Activated CD4-positive, alpha-beta T cell treated with anti-CD3 and anti-CD28 coated beads, Interleukin-2, amount 10 ng/mL, durations not matched to agents 24 days and 14 days (primary cell): ENCODE data around the gene PRKN. TPM values are rescaled to one million over a fixed set of nuclear protein-coding genes. Genes with fewer than 3 reads are reported as not detected.
A peak's percentile ranks its signal among the peaks of the same experiment; 100 is the strongest.

Experiments
- DNase-seq: peaks from one replicate; pipeline ENCODE4 v3.0.0; 2022
- H3K27ac Mint-ChIP-seq: one replicate; pipeline ENCODE4 v1.8.0; 2022; ENCODE audit warnings: mild to moderate bottlenecking, mixed read lengths
- H3K27me3 Mint-ChIP-seq: one replicate; pipeline ENCODE4 v1.8.0; 2022; ENCODE audit warnings: mixed read lengths
- H3K36me3 Mint-ChIP-seq: one replicate; pipeline ENCODE4 v1.8.0; 2022; ENCODE audit warnings: low read depth, mild to moderate bottlenecking, mixed read lengths
- H3K4me1 Mint-ChIP-seq: one replicate; pipeline ENCODE4 v1.8.0; 2021; ENCODE audit warnings: mixed read lengths
- H3K4me3 Mint-ChIP-seq: one replicate; pipeline ENCODE4 v1.8.0; 2022; ENCODE audit warnings: mild to moderate bottlenecking, moderate library complexity, mixed read lengths
- H3K9me3 Mint-ChIP-seq: one replicate; pipeline ENCODE4 v1.8.0; 2021; ENCODE audit warnings: mixed read lengths
- intact Hi-C: fragments of 100-400 bp; cut with micrococcal nuclease; formaldehyde crosslinking; loops from one replicate; pipeline ENCODE4 v1.15.1; 2023
- total RNA-seq: library from RNA; stranded (reverse); gene quantifications from 2 replicates; pipeline ENCODE4 v1.2.3, GENCODE V29; 2022

PRKN gene
- total RNA-seq, 1 donor from 2014 or later: not detected

- intact Hi-C loops: no loop called here
- no peak overlapping the region for H3K4me3 Mint-ChIP-seq
- DNase-seq: no peak
- no peaks in the 10 kb centered on the region for H3K27me3 Mint-ChIP-seq
- no peaks in the 10 kb centered on the region for H3K4me1 Mint-ChIP-seq
- no peak overlapping the region for H3K27ac Mint-ChIP-seq
- no peaks in the 10 kb centered on the region for H3K36me3 Mint-ChIP-seq
- H3K9me3 Mint-ChIP-seq: no peaks in the 10 kb centered on the region
Measured at GRCh38 chr6:162491637-162492036, 235.9 kb downstream of the PRKN start.

GRCh38 chr6:162489101-162489976, 238.2 kb downstream of the PRKN start:
- DNase-seq: no peak
- no peaks in the 10 kb centered on the region for H3K36me3 Mint-ChIP-seq
- H3K27ac Mint-ChIP-seq: no peak overlapping the region
- H3K4me3 Mint-ChIP-seq: no peak overlapping the region
- no peaks in the 10 kb centered on the region for H3K4me1 Mint-ChIP-seq
- no peaks in the 10 kb centered on the region for H3K27me3 Mint-ChIP-seq
- intact Hi-C loops: no loop called here
- H3K9me3 Mint-ChIP-seq: no peaks in the 10 kb centered on the region

GRCh38 chr6:162488444-162488843, 239.1 kb downstream of the PRKN start:
- Mint-ChIP-seq H3K4me1 (no peaks in the 10 kb centered on the region), H3K27ac (no peak overlapping the region), H3K27me3 (no peaks in the 10 kb centered on the region), H3K4me3 (no peak overlapping the region), H3K36me3 (no peaks in the 10 kb centered on the region), H3K9me3 (no peaks in the 10 kb centered on the region)
- intact Hi-C loops: no loop called here
- DNase-seq: no peak

GRCh38 chr6:162485464-162485863, 242.1 kb downstream of the PRKN start:
- Mint-ChIP-seq H3K36me3 (no peaks in the 10 kb centered on the region), H3K4me3 (no peak overlapping the region), H3K9me3 (no peaks in the 10 kb centered on the region), H3K4me1 (no peaks in the 10 kb centered on the region), H3K27ac (no peak overlapping the region), H3K27me3 (no peaks in the 10 kb centered on the region)
- DNase-seq: no peak
- intact Hi-C loops: no loop called here

GRCh38 chr6:162481938-162482337, 245.6 kb downstream of the PRKN start:
- no peaks in the 10 kb centered on the region for H3K27me3 Mint-ChIP-seq
- intact Hi-C loops: no loop called here
- H3K4me3 Mint-ChIP-seq: no peak overlapping the region
- no peak overlapping the region for H3K27ac Mint-ChIP-seq
- no peaks in the 10 kb centered on the region for H3K9me3 Mint-ChIP-seq
- no peaks in the 10 kb centered on the region for H3K4me1 Mint-ChIP-seq
- H3K36me3 Mint-ChIP-seq: no peaks in the 10 kb centered on the region
- DNase-seq: no peak

- DNase-seq: no peak
- H3K27me3 Mint-ChIP-seq: no peaks in the 10 kb centered on the region
- intact Hi-C loops: no loop called here
- H3K9me3 Mint-ChIP-seq: no peaks in the 10 kb centered on the region
- no peak overlapping the region for H3K4me3 Mint-ChIP-seq
- H3K36me3 Mint-ChIP-seq: no peaks in the 10 kb centered on the region
- no peak overlapping the region for H3K27ac Mint-ChIP-seq
- H3K4me1 Mint-ChIP-seq: no peaks in the 10 kb centered on the region
Measured at GRCh38 chr6:162481320-162481719, 246.2 kb downstream of the PRKN start.

- H3K27me3 Mint-ChIP-seq: no peaks in the 10 kb centered on the region
- no peaks in the 10 kb centered on the region for H3K4me1 Mint-ChIP-seq
- intact Hi-C loops: no loop called here
- no peak overlapping the region for H3K27ac Mint-ChIP-seq
- H3K36me3 Mint-ChIP-seq: no peaks in the 10 kb centered on the region
- no peak overlapping the region for H3K4me3 Mint-ChIP-seq
- DNase-seq: no peak
- peaks cover 4% of the 10 kb centered on the region for H3K9me3 Mint-ChIP-seq
Measured at GRCh38 chr6:162478192-162478671, 249.3 kb downstream of the PRKN start.

GRCh38 chr6:162474722-162475121, 252.8 kb downstream of the PRKN start:
- H3K27me3 Mint-ChIP-seq: no peaks in the 10 kb centered on the region
- no peak for DNase-seq
- peaks cover 4% of the 10 kb centered on the region for H3K9me3 Mint-ChIP-seq
- no peak overlapping the region for H3K27ac Mint-ChIP-seq
- no peak overlapping the region for H3K4me3 Mint-ChIP-seq
- intact Hi-C loops: no loop called here
- no peaks in the 10 kb centered on the region for H3K4me1 Mint-ChIP-seq
- H3K36me3 Mint-ChIP-seq: no peaks in the 10 kb centered on the region

GRCh38 chr6:162471842-162472241, 255.7 kb downstream of the PRKN start:
- Mint-ChIP-seq H3K4me1 (no peaks in the 10 kb centered on the region), H3K9me3 (peaks cover 4% of the 10 kb centered on the region), H3K4me3 (no peak overlapping the region), H3K27ac (no peak overlapping the region), H3K36me3 (no peaks in the 10 kb centered on the region), H3K27me3 (no peaks in the 10 kb centered on the region)
- no peak for DNase-seq
- intact Hi-C loops: no loop called here

- Mint-ChIP-seq H3K4me3 (no peak overlapping the region), H3K36me3 (no peaks in the 10 kb centered on the region), H3K9me3 (no peaks in the 10 kb centered on the region), H3K27ac (no peak overlapping the region), H3K27me3 (no peaks in the 10 kb centered on the region), H3K4me1 (no peaks in the 10 kb centered on the region)
- DNase-seq: peak; percentile 26
- intact Hi-C loops: no loop called here
Measured at GRCh38 chr6:162468326-162468725, 259.2 kb downstream of the PRKN start.

- no peak overlapping the region for H3K27ac Mint-ChIP-seq
- no peak overlapping the region for H3K4me3 Mint-ChIP-seq
- no peaks in the 10 kb centered on the region for H3K9me3 Mint-ChIP-seq
- H3K36me3 Mint-ChIP-seq: no peaks in the 10 kb centered on the region
- intact Hi-C loops: no loop called here
- peak; percentile 40 for DNase-seq
- H3K27me3 Mint-ChIP-seq: no peaks in the 10 kb centered on the region
- H3K4me1 Mint-ChIP-seq: no peaks in the 10 kb centered on the region
Measured at GRCh38 chr6:162467679-162468078, 259.9 kb downstream of the PRKN start.

- Mint-ChIP-seq H3K9me3 (no peaks in the 10 kb centered on the region), H3K27me3 (no peaks in the 10 kb centered on the region), H3K4me3 (no peak overlapping the region), H3K36me3 (no peaks in the 10 kb centered on the region), H3K27ac (no peak overlapping the region), H3K4me1 (no peaks in the 10 kb centered on the region)
- peak; percentile 44 for DNase-seq
- intact Hi-C loops: no loop called here
Measured at GRCh38 chr6:162463576-162463975, 264.0 kb downstream of the PRKN start.

- Mint-ChIP-seq H3K9me3 (no peaks in the 10 kb centered on the region), H3K27ac (no peak overlapping the region), H3K4me1 (no peaks in the 10 kb centered on the region), H3K27me3 (no peaks in the 10 kb centered on the region), H3K4me3 (no peak overlapping the region), H3K36me3 (no peaks in the 10 kb centered on the region)
- DNase-seq: peak; percentile 18
- intact Hi-C loops: no loop called here
Measured at GRCh38 chr6:162459985-162460384, 267.6 kb downstream of the PRKN start.

GRCh38 chr6:162450358-162450757, 277.2 kb downstream of the PRKN start:
- Mint-ChIP-seq H3K27me3 (no peaks in the 10 kb centered on the region), H3K4me3 (no peak overlapping the region), H3K4me1 (no peaks in the 10 kb centered on the region), H3K36me3 (no peaks in the 10 kb centered on the region), H3K27ac (no peak overlapping the region), H3K9me3 (no peaks in the 10 kb centered on the region)
- intact Hi-C loops: no loop called here
- DNase-seq: no peak

- Mint-ChIP-seq H3K27ac (no peak overlapping the region), H3K36me3 (no peaks in the 10 kb centered on the region), H3K4me3 (no peak overlapping the region), H3K9me3 (no peaks in the 10 kb centered on the region), H3K27me3 (no peaks in the 10 kb centered on the region), H3K4me1 (no peaks in the 10 kb centered on the region)
- DNase-seq: no peak
- intact Hi-C loops: no loop called here
Measured at GRCh38 chr6:162448294-162448693, 279.3 kb downstream of the PRKN start.
